ENCODE measurements around the gene GRB10. TPM values are rescaled to one million over a fixed set of nuclear protein-coding genes. Genes with fewer than 3 reads are reported as not detected.

Gene GRB10
- polyA plus RNA-seq, 2 of the 4 experiments (the other 2 are of a cell fraction), result 23.2 to 37.0 TPM

DNA sequence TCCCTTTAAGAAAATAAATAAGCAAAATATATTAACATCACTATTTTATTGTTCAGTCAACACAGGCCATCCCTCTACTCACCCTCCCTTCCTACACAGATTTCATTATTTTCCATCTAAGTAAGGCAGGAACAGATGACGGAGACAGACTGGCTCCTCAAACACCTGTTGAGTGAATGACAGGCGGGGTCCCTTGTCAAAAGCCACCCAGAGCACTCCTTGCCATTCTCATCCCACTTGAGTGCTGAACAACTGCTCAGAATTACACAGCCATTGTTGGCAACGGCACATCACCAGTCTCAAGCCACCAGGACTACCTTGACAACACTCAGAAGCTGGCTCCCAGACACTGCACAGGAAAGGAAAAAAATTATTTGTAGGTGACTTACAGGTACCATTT is 3.3 kb downstream of the GRB10 start:
- ChIA-PET CTCF (interaction anchor here (0.9 to 1.3 kb wide), 3 partner anchors 288 to 382 kb away, joined by 3 to 5 read pairs (median 3); no protein-coding TSS in a partner anchor), POLR2A (no interaction called here)
- no peaks in the 10 kb centered on the region for H3K9me3 ChIP-seq
- TF ChIP-seq JUN (IDR thresholded peaks at IDR 0.05) (no peak), CEBPB (IDR thresholded peaks at IDR 0.05) (no peak), SREBF2 (IDR thresholded peaks at IDR 0.05) (no peak), RFX5 (IDR thresholded peaks at IDR 0.05) (no peak), ZNF302 (CRISPR knock-in tag; IDR thresholded peaks at IDR 0.05) (no peak), EP300 (IDR thresholded peaks at IDR 0.05) (no peak)
- H3K4me2 ChIP-seq, result peak overlapping the region; percentile 24; the same call in 1 of the 3 replicates
- no peak overlapping the region for H3K4me3 ChIP-seq
- peaks cover 34% of the 10 kb centered on the region for H3K4me1 ChIP-seq
- ATAC-seq (no peak), DNase-seq (ENCODE audit: low read depth in 1 of 2, low spot score in 1 of 2) (no peak), FAIRE-seq (no peak)
- 90% methylated on average over 3 of the region's 3 CpGs for WGBS (ENCODE audit: missing lambda C conversion rate)
- no peak overlapping the region for H3K27ac ChIP-seq

DNA sequence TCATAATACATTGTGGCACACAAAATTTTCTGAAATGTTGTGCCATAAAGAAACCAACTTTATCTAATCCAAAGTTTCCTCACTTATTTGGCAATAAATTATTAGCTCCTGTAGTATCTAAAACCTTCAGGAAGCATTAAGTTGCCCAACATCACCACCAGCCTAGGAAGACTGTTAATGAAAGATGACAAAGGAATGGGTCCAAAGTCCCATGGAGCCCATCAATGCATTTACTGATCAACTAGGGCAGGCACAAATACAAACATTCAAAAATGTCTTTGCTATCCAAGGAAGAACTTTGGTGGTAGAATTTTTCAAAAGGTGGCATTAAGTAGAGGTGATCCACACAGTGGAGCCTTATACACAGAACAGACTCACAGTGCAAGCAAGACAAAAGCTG is 4.5 kb downstream of the GRB10 start:
- H3K4me2 ChIP-seq, result no peak overlapping the region
- no peak overlapping the region for H3K27ac ChIP-seq
- peaks cover 28% of the 10 kb centered on the region for H3K4me1 ChIP-seq
- H3K9me3 ChIP-seq, result no peaks in the 10 kb centered on the region
- DNase-seq (ENCODE audit: low read depth in 1 of 2, low spot score in 1 of 2) (no peak), ATAC-seq (no peak), FAIRE-seq (no peak)
- H3K4me3 ChIP-seq, result no peak overlapping the region
- ChIA-PET CTCF (no interaction called here), POLR2A (no interaction called here)
- no peak for TF ChIP-seq NR3C1 (IDR thresholded peaks at IDR 0.05)
- TF ChIP-seq, protein P1, sequence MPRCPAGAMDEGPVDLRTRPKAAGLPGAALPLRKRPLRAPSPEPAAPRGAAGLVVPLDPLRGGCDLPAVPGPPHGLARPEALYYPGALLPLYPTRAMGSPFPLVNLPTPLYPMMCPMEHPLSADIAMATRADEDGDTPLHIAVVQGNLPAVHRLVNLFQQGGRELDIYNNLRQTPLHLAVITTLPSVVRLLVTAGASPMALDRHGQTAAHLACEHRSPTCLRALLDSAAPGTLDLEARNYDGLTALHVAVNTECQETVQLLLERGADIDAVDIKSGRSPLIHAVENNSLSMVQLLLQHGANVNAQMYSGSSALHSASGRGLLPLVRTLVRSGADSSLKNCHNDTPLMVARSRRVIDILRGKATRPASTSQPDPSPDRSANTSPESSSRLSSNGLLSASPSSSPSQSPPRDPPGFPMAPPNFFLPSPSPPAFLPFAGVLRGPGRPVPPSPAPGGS (IDR thresholded peaks at IDR 0.05), result no peak
- TF ChIP-seq, protein P2, sequence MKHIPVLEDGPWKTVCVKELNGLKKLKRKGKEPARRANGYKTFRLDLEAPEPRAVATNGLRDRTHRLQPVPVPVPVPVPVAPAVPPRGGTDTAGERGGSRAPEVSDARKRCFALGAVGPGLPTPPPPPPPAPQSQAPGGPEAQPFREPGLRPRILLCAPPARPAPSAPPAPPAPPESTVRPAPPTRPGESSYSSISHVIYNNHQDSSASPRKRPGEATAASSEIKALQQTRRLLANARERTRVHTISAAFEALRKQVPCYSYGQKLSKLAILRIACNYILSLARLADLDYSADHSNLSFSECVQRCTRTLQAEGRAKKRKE (CRISPR knock-in tag; IDR thresholded peaks at IDR 0.05; ENCODE audit: low read depth), result no peak
- TF ChIP-seq JUNB (IDR thresholded peaks at IDR 0.05), result no peak
- TF ChIP-seq FOXS1 (CRISPR knock-in tag; IDR thresholded peaks at IDR 0.05), result no peak
- TF ChIP-seq ZNF302 (CRISPR knock-in tag; IDR thresholded peaks at IDR 0.05), result no peak
- TF ChIP-seq MAZ (IDR thresholded peaks at IDR 0.05; ENCODE audit: borderline replicate concordance, low read depth, low read length), result no peak

DNA sequence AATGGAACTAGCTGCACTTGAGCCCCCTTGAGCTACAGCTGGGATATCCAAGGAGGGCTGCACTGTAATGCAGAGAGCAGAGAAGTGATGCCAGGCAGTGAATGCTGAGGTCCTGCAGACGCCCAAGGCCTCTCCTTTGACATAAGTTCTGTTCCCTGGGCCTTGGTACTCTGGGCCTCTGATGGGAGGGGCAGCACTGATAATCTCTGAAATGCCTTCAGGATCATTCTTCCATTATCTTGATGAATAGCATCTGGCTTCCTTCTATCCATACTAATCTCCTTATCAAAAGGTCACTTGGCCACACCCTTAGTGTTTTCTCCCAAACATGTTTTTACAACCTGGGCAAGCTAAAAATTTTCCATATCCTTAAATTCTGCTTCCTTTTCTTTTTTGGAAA is 6.9 kb downstream of the GRB10 start:
- CTCF ChIA-PET, result interaction anchor here (1.3 kb wide), 1 partner anchor 365 kb away, joined by 5 read pairs; no protein-coding TSS in a partner anchor
- peaks cover 29% of the 10 kb centered on the region for H3K4me1 ChIP-seq
- 0 out of 3 replicates have a peak overlapping the region, but pooled peaks have one; percentile 11 for H3K4me2 ChIP-seq
- no peaks in the 10 kb centered on the region for H3K9me3 ChIP-seq
- TF ChIP-seq JUNB (IDR thresholded peaks at IDR 0.05) (no peak), RAD21 (conservative IDR thresholded peaks at IDR 0.05 in 1 of 2, IDR thresholded peaks at IDR 0.05 in 1 of 2) (no peak), RFX5 (IDR thresholded peaks at IDR 0.05) (no peak)
- TF ChIP-seq, protein P3, sequence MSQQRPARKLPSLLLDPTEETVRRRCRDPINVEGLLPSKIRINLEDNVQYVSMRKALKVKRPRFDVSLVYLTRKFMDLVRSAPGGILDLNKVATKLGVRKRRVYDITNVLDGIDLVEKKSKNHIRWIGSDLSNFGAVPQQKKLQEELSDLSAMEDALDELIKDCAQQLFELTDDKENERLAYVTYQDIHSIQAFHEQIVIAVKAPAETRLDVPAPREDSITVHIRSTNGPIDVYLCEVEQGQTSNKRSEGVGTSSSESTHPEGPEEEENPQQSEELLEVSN (IDR thresholded peaks at IDR 0.05; ENCODE audit: borderline replicate concordance, low read depth), result no peak
- FAIRE-seq, result no peak
- WGBS (ENCODE audit: missing lambda C conversion rate), result 88% methylated on average over 1 of the region's 1 CpG
- no peak overlapping the region for H3K27ac ChIP-seq
- peak; percentile 18 to 38; a peak in 3 of 6 replicates for ATAC-seq
- POLR2A ChIA-PET, result no interaction called here
- DNase-seq (ENCODE audit: low read depth in 1 of 2, low spot score in 1 of 2), result no peak
- H3K4me3 ChIP-seq, result no peak overlapping the region

DNA sequence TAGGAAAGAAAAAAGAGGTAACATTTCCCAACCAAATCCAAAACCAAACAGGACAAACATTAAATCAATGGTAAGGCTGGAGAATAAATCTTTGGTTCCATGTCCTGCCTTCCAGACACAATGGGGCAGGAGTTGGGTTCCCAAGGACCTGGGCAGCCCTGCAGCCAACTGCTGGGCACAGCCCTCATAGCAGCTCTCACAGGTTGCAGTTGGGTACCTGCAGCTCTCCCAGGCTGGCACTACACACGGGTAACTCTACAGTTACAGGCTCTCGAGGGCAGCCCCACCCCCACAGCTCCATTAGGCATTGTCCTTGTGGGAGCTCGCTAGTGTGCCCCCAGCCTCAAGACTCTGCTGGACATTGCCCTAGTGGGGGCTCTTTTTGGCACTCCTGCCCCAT is 7.5 kb downstream of the GRB10 start:
- CTCF ChIA-PET, result interaction anchor here (0.6 to 1.3 kb wide), 2 partner anchors 38 to 366 kb away, joined by 3 to 5 read pairs; no protein-coding TSS in a partner anchor
- H3K4me2 ChIP-seq, result no peak overlapping the region
- POLR2A ChIA-PET, result no interaction called here

More for the DNA sequence above, 7.5 kb downstream of the GRB10 start:
- Histone ChIP-seq H3K9me3 (no peaks in the 10 kb centered on the region), H3K27ac (no peak overlapping the region), H3K4me1 (peaks cover 29% of the 10 kb centered on the region), H3K4me3 (no peak overlapping the region)
- FAIRE-seq (no peak), DNase-seq (ENCODE audit: low read depth in 1 of 2, low spot score in 1 of 2) (no peak), ATAC-seq (peak; percentile 57 to 69; a peak in 5 of 6 replicates)
- no peak for TF ChIP-seq PHF8 (IDR thresholded peaks at IDR 0.05; ENCODE audit: borderline replicate concordance, low read depth)
- TF ChIP-seq CHD2 (IDR thresholded peaks at IDR 0.05; ENCODE audit: low read length, partially characterized antibody), result no peak
- TF ChIP-seq NR3C1 (IDR thresholded peaks at IDR 0.05), result no peak
- TF ChIP-seq, protein P4, sequence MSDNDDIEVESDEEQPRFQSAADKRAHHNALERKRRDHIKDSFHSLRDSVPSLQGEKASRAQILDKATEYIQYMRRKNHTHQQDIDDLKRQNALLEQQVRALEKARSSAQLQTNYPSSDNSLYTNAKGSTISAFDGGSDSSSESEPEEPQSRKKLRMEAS (IDR thresholded peaks at IDR 0.05), result no peak
- no peak for TF ChIP-seq GATA3 (IDR thresholded peaks at IDR 0.05; ENCODE audit: borderline replicate concordance)
- no peak for TF ChIP-seq BHLHE40 (IDR thresholded peaks at IDR 0.05; ENCODE audit: low read depth, low read length)
- TF ChIP-seq, protein P5, sequence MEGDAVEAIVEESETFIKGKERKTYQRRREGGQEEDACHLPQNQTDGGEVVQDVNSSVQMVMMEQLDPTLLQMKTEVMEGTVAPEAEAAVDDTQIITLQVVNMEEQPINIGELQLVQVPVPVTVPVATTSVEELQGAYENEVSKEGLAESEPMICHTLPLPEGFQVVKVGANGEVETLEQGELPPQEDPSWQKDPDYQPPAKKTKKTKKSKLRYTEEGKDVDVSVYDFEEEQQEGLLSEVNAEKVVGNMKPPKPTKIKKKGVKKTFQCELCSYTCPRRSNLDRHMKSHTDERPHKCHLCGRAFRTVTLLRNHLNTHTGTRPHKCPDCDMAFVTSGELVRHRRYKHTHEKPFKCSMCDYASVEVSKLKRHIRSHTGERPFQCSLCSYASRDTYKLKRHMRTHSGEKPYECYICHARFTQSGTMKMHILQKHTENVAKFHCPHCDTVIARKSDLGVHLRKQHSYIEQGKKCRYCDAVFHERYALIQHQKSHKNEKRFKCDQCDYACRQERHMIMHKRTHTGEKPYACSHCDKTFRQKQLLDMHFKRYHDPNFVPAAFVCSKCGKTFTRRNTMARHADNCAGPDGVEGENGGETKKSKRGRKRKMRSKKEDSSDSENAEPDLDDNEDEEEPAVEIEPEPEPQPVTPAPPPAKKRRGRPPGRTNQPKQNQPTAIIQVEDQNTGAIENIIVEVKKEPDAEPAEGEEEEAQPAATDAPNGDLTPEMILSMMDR (IDR thresholded peaks at IDR 0.05), result no peak
- no peak for TF ChIP-seq JUN (IDR thresholded peaks at IDR 0.05)
- WGBS (ENCODE audit: missing lambda C conversion rate), result 73% methylated on average over 2 of the region's 3 CpGs

Measured in A549 (cell line).